GM23338 (cell line): Measurements from ENCODE around the gene PCDHGB4. TPM values are rescaled to one million over a fixed set of nuclear protein-coding genes. Genes with fewer than 3 reads are reported as not detected.
A peak's percentile ranks its signal among the peaks of the same experiment; 100 is the strongest.

Experiments used
- ATAC-seq: fragments of 200-7000 bp; cut with Tn5 transposase; 3 replicates; pipeline ENCODE4 v1.9.1; 2020
- DNase-seq: peaks from one replicate; pipeline ENCODE4 v3.0.0-alpha.2; 2015; ENCODE audit warnings: low spot score
- H2AFZ ChIP-seq: fragments of 200-600 bp; sonication (generic); 2 replicates; pipeline ENCODE4 v1.8.0; 2016; ENCODE audit warnings: antibody characterized with exemption, mild to moderate bottlenecking, moderate library complexity
- H3F3A ChIP-seq: fragments of 200-600 bp; sonication (generic); replicated peaks from 2 replicates; pipeline ENCODE4 v1.8.0; 2017; ENCODE audit warnings: antibody characterized with exemption, mixed run types, low read depth
- H3K27ac ChIP-seq: fragments of 200-600 bp; sonication (generic); 2 replicates; pipeline ENCODE4 v1.6.1; 2016; ENCODE audit warnings: low read depth
- H3K27me3 ChIP-seq: fragments of 200-600 bp; sonication (generic); 2 replicates; pipeline ENCODE4 v1.8.0; 2016; ENCODE audit warnings: mild to moderate bottlenecking, mixed run types, moderate library complexity; ENCODE audit not compliant: insufficient read depth
- H3K36me3 ChIP-seq: fragments of 200-600 bp; sonication (generic); 2 replicates; pipeline ENCODE4 v1.8.0; 2016; ENCODE audit warnings: mild to moderate bottlenecking; ENCODE audit not compliant: insufficient read depth
- H3K4me1 ChIP-seq: fragments of 200-600 bp; sonication (generic); 2 replicates; pipeline ENCODE4 v1.8.0; 2016; ENCODE audit warnings: mild to moderate bottlenecking, moderate library complexity; ENCODE audit not compliant: insufficient read depth
- H3K4me2 ChIP-seq: fragments of 200-600 bp; sonication (generic); 2 replicates; pipeline ENCODE4 v1.7.1; 2017; ENCODE audit warnings: mixed run types
- H3K4me3 ChIP-seq: fragments of 200-600 bp; sonication (generic); 2 replicates; pipeline ENCODE4 v1.6.1; 2016; ENCODE audit warnings: mixed run types
- H3K79me2 ChIP-seq: fragments of 200-600 bp; sonication (generic); replicated peaks from 2 replicates; pipeline ENCODE4 v1.8.0; 2017; ENCODE audit warnings: mild to moderate bottlenecking; ENCODE audit not compliant: insufficient read depth
- H3K9me2 ChIP-seq: fragments of 200-600 bp; sonication (generic); 2 replicates; pipeline ENCODE4 v1.8.0; 2017; ENCODE audit not compliant: insufficient read depth
- H4K20me1 ChIP-seq: fragments of 200-600 bp; sonication (generic); replicated peaks from 2 replicates; pipeline ENCODE4 v1.8.0; 2017; ENCODE audit warnings: mild to moderate bottlenecking; ENCODE audit not compliant: insufficient read depth
- H3K27ac Mint-ChIP-seq: 2 replicates; pipeline ENCODE4 v1.8.0; 2020; ENCODE audit warnings: inconsistent platforms, mild to moderate bottlenecking, moderate library complexity, mixed read lengths
- H3K27me3 Mint-ChIP-seq: 3 replicates; pipeline ENCODE4 v1.8.0; 2022; ENCODE audit warnings: low read depth, mild to moderate bottlenecking, moderate library complexity, mixed read lengths, inconsistent platforms; ENCODE audit not compliant: insufficient read depth, poor library complexity
- H3K36me3 Mint-ChIP-seq: 3 replicates; pipeline ENCODE4 v1.8.0; 2021; ENCODE audit warnings: low read depth, mild to moderate bottlenecking, inconsistent platforms, moderate library complexity, mixed read lengths
- H3K4me1 Mint-ChIP-seq: 3 replicates; pipeline ENCODE4 v1.8.0; 2020; ENCODE audit warnings: mild to moderate bottlenecking, inconsistent platforms, mixed read lengths
- H3K4me3 Mint-ChIP-seq: 3 replicates; pipeline ENCODE4 v1.8.0; 2021; ENCODE audit warnings: moderate library complexity, mild to moderate bottlenecking, inconsistent platforms, mixed read lengths
- H3K9me3 Mint-ChIP-seq: 3 replicates; pipeline ENCODE4 v1.8.0; 2020; ENCODE audit warnings: moderate library complexity, mild to moderate bottlenecking, inconsistent platforms, mixed read lengths
- CREB1 ChIP-seq: fragments of 250-450 bp; sonication (Bioruptor Pico); IDR thresholded peaks from 2 replicates; pipeline ENCODE4 v1.5.0; 2020; ENCODE audit warnings: low read depth, mild to moderate bottlenecking, moderate library complexity
- JUNB ChIP-seq: IDR thresholded peaks from one replicate; pipeline ENCODE4 v1.6.1; 2016; ENCODE audit warnings: antibody characterized with exemption; ENCODE audit not compliant: unreplicated experiment
- NANOG ChIP-seq: IDR thresholded peaks from 2 replicates; pipeline ENCODE4 v1.6.1; 2016; ENCODE audit warnings: antibody characterized with exemption, borderline replicate concordance
- STAT1 ChIP-seq: IDR thresholded peaks from one replicate; pipeline ENCODE4 v1.6.1; 2016; ENCODE audit warnings: antibody characterized with exemption; ENCODE audit not compliant: unreplicated experiment
- ZNF331 ChIP-seq: fragments of 250-450 bp; sonication (Bioruptor Pico); IDR thresholded peaks from 2 replicates; pipeline ENCODE4 v1.5.0; 2020; ENCODE audit warnings: low read depth, mild to moderate bottlenecking, moderate library complexity
- polyA plus RNA-seq: library from polyadenylated mRNA; unstranded; fragments of >200 nt; fragmentation: Nextera tagmentation; extraction: Ambion mirVana; gene quantifications from 2 replicates; pipeline ENCODE4 v1.2.1, GENCODE V29; 2016
- total RNA-seq: library from RNA; depleted of rRNA; stranded (reverse); fragments of >200 nt; shearing (Covaris generic); gene quantifications from 2 replicates; pipeline ENCODE4 v1.2.3, GENCODE V29; 2014
- TF ChIP-seq, protein P1 (sequence below): IDR thresholded peaks from one replicate; pipeline ENCODE4 v1.6.1; 2018; ENCODE audit warnings: antibody characterized with exemption; ENCODE audit not compliant: unreplicated experiment
- TF ChIP-seq, protein P2 (sequence below), 2 experiments: fragments of 200-600 bp in 1 of 2; sonication (generic) in 1 of 2; conservative IDR thresholded peaks; 2 replicates each; pipeline versions ENCODE4 v1.5.1 to v1.6.1; 2016 to 2017; ENCODE audit warnings: antibody characterized with exemption in 2 of 2, low read depth in 2 of 2, mild to moderate bottlenecking in 2 of 2, moderate library complexity in 1 of 2

PCDHGB4 gene
- total and polyA plus RNA-seq, 2 experiments from 2014 or later: 3.5 to 16.6 TPM

DNA sequence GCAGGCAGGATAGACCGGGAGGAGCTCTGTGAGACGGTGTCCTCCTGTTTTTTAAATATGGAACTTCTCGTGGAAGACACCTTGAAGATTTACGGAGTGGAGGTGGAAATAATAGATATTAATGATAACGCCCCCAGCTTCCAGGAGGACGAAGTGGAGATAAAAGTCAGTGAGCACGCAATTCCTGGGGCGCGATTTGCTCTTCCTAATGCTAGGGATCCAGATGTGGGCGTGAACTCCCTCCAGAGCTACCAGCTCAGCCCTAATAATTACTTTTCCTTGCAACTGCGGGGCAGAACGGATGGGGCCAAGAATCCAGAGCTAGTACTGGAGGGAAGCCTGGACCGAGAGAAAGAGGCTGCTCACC, 34.0 kb downstream of the PCDHGB4 start (continued):
- TF ChIP-seq NANOG: no peak
- no peak for TF ChIP-seq STAT1
- TF ChIP-seq ZNF331 (CRISPR knock-in tag): no peak
- no peak for TF ChIP-seq CREB1
- TF ChIP-seq, protein P1, sequence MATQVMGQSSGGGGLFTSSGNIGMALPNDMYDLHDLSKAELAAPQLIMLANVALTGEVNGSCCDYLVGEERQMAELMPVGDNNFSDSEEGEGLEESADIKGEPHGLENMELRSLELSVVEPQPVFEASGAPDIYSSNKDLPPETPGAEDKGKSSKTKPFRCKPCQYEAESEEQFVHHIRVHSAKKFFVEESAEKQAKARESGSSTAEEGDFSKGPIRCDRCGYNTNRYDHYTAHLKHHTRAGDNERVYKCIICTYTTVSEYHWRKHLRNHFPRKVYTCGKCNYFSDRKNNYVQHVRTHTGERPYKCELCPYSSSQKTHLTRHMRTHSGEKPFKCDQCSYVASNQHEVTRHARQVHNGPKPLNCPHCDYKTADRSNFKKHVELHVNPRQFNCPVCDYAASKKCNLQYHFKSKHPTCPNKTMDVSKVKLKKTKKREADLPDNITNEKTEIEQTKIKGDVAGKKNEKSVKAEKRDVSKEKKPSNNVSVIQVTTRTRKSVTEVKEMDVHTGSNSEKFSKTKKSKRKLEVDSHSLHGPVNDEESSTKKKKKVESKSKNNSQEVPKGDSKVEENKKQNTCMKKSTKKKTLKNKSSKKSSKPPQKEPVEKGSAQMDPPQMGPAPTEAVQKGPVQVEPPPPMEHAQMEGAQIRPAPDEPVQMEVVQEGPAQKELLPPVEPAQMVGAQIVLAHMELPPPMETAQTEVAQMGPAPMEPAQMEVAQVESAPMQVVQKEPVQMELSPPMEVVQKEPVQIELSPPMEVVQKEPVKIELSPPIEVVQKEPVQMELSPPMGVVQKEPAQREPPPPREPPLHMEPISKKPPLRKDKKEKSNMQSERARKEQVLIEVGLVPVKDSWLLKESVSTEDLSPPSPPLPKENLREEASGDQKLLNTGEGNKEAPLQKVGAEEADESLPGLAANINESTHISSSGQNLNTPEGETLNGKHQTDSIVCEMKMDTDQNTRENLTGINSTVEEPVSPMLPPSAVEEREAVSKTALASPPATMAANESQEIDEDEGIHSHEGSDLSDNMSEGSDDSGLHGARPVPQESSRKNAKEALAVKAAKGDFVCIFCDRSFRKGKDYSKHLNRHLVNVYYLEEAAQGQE: no peak

DNA sequence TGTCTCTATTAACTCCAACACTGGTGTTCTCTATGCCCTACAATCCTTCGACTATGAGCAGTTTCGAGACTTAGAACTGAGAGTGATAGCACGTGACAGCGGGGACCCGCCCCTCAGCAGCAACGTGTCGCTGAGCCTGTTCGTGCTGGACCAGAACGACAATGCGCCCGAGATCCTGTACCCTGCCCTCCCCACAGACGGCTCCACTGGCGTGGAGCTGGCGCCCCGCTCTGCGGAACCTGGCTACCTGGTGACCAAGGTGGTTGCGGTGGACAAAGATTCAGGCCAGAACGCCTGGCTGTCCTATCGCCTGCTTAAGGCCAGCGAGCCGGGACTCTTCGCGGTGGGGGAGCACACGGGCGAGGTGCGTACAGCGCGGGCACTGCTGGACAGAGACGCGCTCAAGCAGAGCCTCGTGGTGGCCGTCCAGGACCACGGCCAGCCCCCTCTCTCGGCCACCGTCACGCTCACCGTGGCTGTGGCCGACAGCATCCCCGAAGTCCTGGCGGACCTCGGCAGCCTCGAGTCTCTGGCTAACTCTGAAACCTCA, 35.3 kb downstream of the PCDHGB4 start:
- no peak overlapping the region for H3K4me2 ChIP-seq
- no peaks in the 10 kb centered on the region for H3K9me2 ChIP-seq
- TF ChIP-seq STAT1: no peak
- TF ChIP-seq, protein P1: peak; percentile 48
- Mint-ChIP-seq H3K9me3 (peaks cover 85% of the 10 kb centered on the region), H3K4me1 (peaks cover 7% of the 10 kb centered on the region), H3K27ac (no peak overlapping the region), H3K27me3 (peaks cover 24% of the 10 kb centered on the region), H3K4me3 (no peak overlapping the region), H3K36me3 (peaks cover 90% of the 10 kb centered on the region)
- no peaks in the 10 kb centered on the region for H4K20me1 ChIP-seq
- no peaks in the 10 kb centered on the region for H3K36me3 ChIP-seq
- H3K27ac ChIP-seq: no peak overlapping the region
- H3K79me2 ChIP-seq: no peaks in the 10 kb centered on the region; the same call in 1 of the 2 replicates
- DNase-seq (no peak), ATAC-seq (no peak)
- H3F3A ChIP-seq: no peaks in the 10 kb centered on the region
- peaks cover 20% of the 10 kb centered on the region for H3K27me3 ChIP-seq
- no peaks in the 10 kb centered on the region for H3K4me1 ChIP-seq
- no peak overlapping the region for H3K4me3 ChIP-seq
- no peak overlapping the region for H2AFZ ChIP-seq

DNA sequence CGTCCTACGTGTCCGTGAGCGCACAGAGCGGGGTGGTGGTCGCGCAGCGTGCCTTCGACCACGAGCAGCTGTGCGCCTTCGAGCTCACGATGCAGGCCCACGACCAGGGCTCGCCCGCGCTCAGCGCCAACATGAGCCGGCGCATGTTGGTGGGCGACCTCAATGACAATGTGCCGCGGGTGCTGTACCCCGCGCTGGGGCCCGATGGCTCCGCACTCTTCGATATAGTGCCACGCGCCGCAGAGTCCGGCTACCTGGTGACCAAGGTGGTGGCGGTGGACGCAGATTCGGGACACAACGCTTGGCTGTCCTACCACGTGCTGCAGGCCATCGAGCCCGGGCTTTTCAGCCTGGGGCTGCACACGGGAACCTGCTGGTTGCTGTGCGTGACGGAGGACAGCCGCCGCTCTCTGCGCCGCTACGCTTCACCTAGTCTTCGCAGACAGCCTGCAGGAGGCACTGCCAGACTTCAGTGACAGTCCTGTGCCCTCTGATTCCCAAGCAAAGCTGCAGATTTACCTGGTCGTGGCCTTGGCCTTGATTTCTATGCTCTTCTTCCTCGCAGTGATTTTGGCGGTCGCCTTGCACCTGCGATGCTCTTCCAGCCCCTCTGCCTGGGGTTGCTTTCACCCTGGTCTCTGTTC, 40.4 kb downstream of the PCDHGB4 start:
- Histone ChIP-seq H3K36me3 (peaks cover 8% of the 10 kb centered on the region; the same call in 1 of the 2 replicates), H3K79me2 (no peaks in the 10 kb centered on the region; the same call in 1 of the 2 replicates), H3F3A (no peaks in the 10 kb centered on the region), H3K27me3 (no peaks in the 10 kb centered on the region), H3K9me2 (no peaks in the 10 kb centered on the region), H4K20me1 (no peaks in the 10 kb centered on the region), H3K4me3 (no peak overlapping the region), H3K27ac (no peak overlapping the region), H3K4me2 (no peak overlapping the region), H3K4me1 (no peaks in the 10 kb centered on the region), H2AFZ (no peak overlapping the region)
- Mint-ChIP-seq H3K4me3 (no peak overlapping the region; the same call in 2 of the 3 replicates), H3K9me3 (peaks cover 79% of the 10 kb centered on the region), H3K27me3 (peaks cover 8% of the 10 kb centered on the region), H3K27ac (no peak overlapping the region), H3K36me3 (peaks cover 81% of the 10 kb centered on the region), H3K4me1 (no peaks in the 10 kb centered on the region; the same call in 2 of the 3 replicates)
- DNase-seq (peak; percentile 47), ATAC-seq (no peak)
- TF ChIP-seq NANOG (no peak), JUNB (no peak)
- TF ChIP-seq, protein P1: no peak
- TF ChIP-seq, protein P2, sequence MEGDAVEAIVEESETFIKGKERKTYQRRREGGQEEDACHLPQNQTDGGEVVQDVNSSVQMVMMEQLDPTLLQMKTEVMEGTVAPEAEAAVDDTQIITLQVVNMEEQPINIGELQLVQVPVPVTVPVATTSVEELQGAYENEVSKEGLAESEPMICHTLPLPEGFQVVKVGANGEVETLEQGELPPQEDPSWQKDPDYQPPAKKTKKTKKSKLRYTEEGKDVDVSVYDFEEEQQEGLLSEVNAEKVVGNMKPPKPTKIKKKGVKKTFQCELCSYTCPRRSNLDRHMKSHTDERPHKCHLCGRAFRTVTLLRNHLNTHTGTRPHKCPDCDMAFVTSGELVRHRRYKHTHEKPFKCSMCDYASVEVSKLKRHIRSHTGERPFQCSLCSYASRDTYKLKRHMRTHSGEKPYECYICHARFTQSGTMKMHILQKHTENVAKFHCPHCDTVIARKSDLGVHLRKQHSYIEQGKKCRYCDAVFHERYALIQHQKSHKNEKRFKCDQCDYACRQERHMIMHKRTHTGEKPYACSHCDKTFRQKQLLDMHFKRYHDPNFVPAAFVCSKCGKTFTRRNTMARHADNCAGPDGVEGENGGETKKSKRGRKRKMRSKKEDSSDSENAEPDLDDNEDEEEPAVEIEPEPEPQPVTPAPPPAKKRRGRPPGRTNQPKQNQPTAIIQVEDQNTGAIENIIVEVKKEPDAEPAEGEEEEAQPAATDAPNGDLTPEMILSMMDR (conservative IDR thresholded peaks at IDR 0.05; ENCODE audit: low read depth in 2 of 2): peak; percentile 13 to 63; a peak in 2 of 4 replicates
